NOMO-1 treated with dmso at 0.1 percent for 144 hours (cell line): Measurements from ENCODE around the gene RC3H1.
"Not testable (repeated sequence)": the region's sequence is repeated elsewhere in the genome, so short reads cannot be mapped to it uniquely, and the experiment has no call there.

Experiments used
- DNase-seq: peaks from one replicate; lab custom pipeline; 2025; ENCODE audit not compliant: unreplicated experiment; lab: John Stamatoyannopoulos, UW

The RC3H1 gene

DNA sequence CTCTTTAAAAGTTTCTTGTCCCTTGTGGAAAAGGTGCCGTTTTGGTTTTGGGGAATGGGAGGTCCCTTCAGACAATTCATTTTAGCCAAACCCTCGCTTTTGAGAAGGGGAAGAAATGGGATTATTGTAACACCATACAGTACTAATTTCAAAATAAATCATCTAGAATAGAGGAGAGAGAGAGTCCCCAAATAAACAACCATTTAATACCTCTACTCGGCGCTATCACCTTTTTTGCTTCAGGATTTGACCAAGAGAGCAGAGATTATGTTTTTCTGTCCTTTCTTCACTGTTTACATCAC is 770 bp upstream of the RC3H1 start:
- no peak for DNase-seq

DNA sequence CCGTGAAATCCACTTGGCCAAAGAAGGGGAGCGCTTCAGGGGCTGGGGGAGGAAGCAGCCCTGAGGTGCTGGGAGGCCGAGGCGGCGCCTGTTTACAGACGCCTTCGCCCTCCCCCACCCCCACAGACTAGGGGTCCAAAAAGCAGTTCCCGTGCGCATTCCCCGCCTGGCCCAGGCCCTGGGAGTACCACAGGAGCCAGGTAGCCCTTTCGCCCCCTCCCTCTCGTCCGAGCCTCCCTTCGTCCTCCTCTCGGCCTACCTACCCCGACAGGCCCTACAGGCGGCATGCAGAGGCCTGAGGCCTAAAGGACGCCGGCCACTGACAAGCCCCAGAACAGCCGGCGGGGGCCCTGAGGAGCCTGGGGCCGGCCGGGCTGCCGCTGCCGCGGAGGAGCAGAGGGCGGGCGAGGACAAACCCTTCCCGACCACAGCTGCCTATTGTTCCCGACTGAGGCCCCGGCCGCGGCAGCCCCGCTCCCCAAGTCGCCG is 522 bp downstream of the RC3H1 start:
- DNase-seq: peak; percentile 18

DNA sequence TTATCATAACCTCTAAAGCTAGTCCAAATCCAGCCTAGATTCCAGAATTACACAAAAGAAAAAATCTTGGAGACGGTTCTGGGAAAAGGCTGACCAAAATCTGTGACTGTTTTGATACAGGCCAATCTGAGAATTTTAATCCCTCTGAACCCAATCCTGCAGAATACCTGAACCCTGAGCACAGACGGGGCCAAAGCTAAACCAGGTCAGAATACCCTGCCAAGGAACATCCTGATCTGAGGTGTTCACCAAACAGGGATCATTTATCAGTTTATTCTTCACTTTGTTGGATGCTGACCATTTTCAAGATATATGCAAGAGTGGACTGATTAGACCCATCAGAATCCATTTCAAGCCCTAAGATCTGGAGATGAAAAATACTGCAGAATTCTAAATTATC is 3.6 kb downstream of the RC3H1 start:
- no peak for DNase-seq

DNA sequence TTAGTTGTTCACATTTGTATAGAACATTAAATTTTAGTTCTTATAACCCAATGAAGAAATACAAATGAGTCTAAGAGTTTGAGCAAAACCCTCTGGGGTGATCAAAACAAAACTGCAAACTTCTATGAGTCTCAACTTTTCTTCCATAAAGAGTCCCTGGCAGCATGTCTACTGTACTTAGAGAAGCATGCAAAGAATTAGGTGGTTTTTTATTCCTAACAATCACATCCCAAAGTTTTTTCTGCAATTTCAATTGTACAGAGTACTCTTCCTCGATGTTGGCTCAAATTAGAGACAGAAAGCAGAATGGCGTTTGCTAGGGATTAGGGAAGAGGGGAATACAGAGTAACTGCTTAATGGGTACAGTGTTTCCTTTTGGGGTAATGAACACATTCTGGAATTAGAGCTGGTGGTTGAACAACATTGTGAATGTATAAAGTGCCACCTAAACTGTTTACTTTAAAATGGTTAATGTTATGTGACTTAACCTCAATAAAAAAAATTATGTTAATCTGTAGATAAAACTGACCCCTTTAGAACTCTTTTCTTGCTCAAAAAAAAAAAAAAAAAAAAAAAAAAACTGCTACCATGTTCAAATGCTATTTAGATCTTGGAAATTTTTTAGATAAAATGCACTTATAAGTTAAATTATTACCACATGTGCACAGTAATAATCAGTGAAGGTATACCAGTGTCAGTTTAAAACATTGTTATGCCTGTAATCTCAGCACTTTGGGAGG is 4.8 kb downstream of the RC3H1 start:
- no peak for DNase-seq

DNA sequence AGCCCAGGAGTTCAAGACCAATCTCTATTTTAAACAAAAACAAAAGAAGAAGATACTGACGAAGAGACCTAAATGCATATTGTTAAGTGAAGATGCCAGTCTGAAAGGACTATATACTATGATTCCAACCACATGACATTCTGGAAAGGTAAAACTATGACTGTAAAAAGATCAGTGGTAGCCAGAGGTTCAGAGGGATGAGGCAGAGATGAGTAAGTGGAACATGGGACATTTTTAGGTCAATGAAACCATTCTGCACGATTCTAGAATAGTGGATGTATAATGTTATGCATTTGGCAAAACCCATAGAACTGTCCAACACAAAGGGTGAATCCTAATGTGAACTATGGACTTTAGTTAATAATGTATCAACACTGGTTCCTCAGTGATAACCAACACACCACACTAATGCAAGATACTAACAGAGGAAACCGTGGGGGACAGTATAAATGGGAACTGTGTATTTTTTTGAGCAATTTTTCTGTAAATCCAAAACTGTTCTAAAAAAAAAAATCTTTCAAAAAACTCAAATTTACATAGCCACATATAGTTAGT is 8.2 kb downstream of the RC3H1 start:
- no peak for DNase-seq

DNA sequence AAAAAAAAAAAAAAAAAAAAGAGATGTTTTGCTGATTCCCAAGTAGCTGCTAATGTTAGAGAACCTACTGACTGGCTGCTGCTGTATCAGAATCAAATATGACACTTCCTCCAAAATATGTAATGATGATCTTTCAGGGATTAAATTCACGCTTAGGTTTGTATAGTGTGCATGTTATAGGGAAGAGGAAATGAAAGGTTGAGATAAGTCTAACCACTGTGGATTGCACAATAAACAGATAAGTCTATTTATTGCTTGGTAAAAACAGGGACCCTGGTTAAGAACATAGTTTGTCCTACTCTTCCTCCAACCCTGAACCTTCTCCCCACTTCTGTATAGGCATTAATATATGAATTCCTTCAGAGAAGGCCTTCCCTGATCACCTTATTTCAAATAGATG is 13.2 kb downstream of the RC3H1 start:
- DNase-seq: peak; percentile 47

DNA sequence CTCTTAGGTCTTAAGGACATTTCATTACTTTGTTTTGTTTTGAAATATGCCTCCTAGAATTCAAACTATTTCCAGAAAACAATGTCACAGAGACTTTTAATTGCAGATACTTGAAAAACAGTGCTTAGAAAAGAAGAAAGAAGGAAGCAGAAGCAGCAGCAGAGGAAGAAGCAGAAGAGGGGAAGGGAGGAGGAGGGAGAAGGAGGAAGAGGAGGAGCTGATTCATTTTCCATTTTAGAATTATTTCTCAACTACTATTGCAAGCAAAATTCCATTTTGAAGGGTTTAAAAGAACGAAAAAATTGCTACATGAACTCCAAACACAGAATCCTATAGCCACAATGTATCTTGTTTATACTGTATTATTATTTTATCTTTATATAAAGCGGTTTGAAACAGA is 13.9 kb downstream of the RC3H1 start:
- DNase-seq: peak; percentile 46

DNA sequence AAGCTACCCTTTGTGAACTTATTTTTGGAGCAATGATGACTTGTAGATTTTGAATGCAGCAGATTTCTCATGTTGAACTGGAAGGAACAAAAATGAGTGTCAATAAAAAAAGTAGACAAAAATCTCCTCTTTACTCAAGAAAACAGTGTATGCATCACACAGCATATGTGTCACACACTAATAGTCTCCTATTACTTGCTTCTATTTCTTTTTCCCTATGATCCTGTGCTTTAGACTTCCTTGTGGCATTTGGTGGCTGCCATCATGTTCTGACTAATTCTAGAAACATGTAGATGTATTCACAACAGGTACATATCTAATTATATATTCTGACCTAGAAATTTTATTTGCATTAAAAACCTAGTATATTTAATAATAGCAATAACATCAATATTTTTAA is 14.3 kb downstream of the RC3H1 start:
- no peak for DNase-seq

DNA sequence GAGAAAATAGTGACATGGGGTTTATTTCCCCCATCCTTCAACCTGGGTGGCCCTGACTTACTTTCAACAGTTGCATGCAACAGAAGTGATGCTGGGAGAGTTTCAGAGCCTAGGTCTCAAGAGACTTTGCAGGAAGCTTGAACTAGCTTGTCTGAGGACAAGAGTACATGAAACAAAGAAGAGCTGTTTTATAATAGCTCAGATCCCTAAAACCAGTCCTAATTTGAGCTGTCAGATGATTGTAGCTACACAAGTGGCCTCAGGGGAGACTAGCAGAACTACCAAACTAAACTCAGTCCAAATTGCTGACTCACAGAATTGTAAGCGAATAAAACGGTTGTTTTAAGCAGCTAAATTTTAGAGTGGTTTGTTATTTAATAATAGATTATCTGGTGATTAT is 17.1 kb downstream of the RC3H1 start:
- DNase-seq: peak; percentile 12

DNA sequence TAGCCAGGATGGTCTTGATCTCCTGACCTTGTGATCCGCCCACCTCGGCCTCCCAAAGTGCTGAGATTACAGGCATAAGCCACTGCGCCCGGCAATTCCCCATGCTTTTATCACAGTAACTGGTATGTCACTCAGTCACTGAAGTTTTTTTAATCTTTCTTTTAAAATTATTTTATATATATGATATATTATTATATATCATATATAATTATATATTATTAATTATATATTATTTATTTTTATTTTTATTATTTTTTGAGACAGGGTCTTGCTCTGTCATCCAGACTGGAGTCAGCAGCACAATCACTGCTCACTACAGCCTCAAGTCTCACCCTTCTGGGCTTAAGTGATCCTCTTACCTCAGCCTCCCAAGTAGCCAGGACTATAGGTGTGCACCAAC is 18.3 kb downstream of the RC3H1 start:
- no peak for DNase-seq

DNA sequence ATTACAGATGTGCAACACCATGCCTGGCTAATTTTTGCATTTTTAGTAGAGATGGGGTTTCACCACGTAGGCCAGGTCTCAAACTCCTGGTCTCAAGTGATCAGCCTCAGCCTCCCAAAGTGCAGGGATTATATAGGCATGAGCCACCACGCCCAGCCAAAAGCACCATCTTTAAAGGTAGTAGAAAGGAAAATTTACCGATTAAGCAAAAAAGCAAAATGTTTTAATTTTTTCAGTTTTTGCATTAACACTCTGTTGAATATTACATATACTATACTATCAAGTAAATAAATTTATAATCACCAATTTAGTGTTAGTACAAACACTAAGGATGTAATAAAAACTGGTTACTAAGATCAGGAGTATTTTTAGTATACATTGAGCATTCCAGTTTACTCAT is 20.6 kb downstream of the RC3H1 start:
- no peak for DNase-seq

DNA sequence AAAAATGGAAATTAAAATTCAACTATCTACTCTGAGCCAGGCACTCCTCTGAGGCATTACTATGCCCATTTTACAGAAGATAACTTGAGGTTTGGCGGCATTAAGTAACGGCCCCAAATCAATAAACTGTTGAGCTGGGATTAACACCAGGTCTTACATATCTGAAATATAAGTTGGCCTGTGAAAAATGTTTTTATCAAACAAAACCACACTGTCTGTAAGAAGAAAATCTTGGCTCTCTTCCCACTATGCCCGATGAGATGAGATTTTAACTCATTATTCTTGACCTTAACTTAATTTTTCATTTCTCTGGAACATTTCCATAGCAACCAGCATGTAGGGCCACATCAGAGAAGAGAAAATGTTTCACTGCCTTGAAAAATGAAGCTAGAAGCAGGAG is 21.8 kb downstream of the RC3H1 start:
- DNase-seq: no peak

DNA sequence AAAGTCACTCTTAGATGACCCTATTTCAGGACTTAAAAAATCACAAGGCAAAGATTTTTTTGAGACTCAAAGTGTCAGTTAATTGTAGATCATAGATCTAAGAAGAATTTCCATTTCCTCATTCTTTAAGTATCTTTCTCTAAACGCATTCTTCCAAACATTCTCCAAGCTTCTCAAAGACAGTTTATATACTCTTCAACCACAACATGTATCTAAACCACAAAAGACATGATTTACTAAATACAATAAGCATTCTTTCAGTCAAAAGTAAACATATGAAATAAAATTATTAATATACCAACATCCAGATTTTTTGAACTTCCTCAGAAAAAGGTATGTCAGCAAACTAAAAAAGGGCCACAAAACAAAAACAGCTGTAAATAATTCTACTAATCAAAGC is 24.4 kb downstream of the RC3H1 start:
- DNase-seq: no peak

DNA sequence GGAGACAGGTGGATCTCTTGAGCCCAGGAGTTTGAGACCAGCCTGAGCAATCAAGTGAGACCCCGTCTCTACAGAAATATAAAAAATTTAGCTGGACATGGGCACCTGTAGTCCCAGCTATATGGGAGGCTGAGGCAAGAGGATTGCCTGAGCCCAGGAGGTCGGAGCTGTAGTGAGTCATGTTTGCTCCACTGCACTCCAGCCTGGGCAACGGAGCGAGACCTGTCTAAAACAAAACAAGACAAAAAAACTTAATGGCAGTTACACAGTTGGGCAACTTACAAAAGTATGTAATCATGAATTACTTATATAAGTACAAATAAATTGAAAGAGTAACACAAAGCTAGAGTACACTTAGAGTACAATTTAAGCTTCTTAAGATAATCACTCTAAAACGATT is 25.2 kb downstream of the RC3H1 start:
- no peak for DNase-seq

DNA sequence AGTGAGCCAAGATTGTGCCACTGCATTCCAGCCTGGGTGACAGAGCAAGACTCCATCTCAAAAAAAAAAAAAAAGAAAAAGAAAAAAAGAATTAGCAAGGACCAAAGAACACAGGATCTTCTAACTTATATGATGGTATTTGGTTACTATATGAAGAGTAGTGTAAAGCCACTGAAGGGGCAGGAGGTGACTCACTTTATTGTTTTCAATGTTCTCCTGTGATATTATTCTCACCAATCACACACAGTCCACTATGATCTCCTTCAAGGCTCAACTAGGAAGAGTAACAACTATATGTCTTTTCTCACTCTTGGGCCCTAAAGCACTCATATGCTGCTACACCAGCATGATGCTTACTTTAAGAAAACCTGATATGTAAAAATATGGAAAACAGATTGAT is 26.7 kb downstream of the RC3H1 start:
- DNase-seq: no peak

DNA sequence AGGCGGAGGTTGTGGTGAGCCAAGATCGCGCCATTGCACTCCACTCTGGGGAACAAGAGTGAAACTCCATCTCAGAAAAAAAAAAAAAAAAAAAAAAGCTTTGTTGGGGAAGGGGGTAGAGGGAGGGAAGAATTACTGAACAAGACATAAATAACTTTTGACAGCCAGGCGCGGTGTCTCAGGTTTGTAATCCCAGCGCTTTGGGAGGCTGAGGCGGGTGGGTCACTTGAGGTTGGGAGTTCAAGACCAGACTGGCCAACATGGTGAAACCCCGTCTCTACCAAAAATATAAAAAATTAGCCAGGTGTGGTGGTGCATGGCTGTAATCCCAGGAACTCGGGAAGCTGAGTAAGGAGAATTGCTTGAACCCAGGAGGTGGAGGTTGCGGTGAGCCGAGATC is 28.2 kb downstream of the RC3H1 start:
- not testable (repeated sequence) for DNase-seq

DNA sequence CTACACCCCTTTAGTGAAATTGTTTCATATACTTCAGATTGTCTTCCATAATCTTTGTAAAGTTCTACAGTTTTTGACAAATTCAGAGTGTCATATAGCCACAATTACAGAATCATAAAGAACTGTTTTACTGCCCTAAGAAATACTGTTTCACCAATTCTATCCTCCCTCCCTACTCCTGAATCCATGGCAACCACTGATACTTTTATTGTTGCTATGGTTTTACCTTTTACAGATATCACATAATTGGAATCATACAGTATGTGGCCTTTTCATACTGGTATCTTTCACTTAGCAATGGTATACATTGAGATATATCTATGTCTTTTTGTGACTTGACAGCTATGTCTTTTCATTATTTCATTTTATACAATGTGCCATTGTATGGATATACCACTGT is 34.1 kb downstream of the RC3H1 start:
- no peak for DNase-seq

DNA sequence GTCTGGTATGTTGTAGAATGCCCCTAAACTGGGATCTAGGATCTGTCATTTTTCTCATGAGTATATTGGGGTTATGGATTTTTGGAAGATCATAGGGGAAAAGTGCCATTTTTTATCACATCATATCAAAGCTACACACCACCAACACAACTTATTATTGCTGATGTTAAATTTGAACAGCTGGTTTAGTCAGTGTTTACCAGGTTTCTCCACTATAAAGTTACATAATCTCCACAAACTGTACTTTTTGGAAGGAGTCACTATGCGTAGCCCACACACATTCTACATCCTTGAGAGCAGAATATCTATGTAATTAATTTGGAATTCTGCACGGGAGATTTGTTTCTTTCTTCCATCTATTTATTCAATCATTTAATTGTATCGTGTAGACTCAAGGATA is 35.2 kb downstream of the RC3H1 start:
- DNase-seq: no peak

DNA sequence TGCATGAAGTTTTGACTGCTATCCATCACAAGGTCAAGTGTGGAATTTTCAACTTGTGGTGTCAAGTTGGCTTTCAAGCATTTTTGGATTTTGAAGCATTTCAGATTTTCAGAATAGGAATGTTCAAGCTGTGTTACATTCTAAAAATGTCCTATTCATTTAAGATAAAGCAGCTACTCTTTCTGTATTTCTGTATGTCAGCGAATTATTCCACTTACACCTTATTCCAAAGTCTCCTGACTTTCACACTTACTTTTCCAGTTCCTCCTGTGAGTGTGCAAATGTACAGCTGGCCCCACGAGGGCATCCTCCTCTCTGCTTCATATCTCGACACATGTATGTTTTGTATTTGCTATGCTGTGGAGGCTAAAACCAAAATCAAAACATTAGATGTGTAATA is 51.9 kb downstream of the RC3H1 start:
- no peak for DNase-seq

DNA sequence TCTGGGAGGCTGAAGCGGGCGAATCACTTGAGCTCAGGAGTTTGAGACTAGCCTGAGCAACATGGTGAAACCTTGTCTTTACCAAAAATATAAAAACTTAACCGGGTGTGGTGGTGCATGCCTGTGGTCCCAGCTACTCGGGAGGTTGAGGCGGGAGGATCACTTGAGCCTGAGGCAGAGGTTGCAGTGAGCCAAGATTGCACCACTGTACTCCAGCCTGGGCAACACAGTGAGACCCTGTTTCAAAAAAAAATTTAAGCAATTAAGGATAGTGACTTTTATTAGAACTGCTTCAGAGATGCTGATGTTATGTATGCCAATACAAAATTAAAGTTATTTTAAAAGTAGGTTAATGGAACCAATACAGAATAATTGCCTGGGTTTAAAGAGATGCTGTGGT is 56.3 kb downstream of the RC3H1 start:
- DNase-seq: not testable (repeated sequence)

DNA sequence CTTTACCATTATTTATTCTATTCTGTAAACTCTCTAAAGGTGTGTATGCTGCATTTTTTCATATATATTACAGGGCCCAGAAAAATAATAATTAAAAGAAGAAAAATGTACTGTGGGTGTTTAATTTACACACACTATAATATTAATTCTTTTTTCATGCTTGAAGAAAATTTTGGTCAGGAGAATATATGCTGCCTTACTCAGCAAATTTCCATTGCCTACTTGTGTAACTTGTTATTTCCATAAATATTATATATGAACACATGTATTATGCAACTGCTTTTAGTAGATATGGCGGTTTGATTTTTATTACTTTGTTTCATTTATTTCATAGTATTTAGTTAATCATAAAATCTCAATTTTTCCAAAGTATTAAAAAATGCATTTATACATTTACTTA is 58.7 kb downstream of the RC3H1 start:
- DNase-seq: no peak

DNA sequence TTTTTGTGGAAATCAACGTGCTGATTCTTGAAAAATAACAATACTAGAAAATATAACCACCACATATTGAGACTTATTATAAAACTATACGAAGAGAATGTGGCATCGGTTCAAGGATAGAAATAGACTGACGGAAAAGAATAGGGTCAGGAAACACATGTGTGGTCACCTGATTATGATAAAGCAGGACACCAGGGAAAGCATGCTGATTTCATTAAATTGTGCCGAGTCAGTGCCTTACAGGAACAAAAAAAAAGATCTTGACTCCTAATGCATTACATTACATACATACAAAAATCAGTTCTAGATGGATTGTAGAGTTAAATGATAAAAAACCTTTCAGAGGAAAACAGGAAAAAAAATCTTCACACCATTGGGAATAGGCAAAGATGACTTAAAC is 61.5 kb downstream of the RC3H1 start:
- no peak for DNase-seq

DNA sequence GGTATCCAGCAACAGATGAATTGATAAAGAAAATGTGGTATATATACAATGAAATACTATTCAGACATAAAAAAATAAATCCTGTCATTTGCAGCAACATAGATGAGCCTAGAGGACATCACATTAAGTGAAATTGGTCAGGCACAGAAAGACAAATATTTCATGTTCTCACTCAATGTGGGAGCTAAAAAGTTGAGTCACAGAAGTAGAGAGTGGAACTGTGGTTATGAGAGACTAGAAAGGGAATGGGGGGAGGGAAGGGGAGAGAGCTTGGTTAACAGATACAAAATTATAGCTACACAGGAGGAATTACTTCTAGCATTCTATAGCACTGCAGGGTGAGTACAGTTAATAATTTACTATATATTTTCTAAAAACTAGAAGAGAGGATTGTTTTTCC is 68.0 kb downstream of the RC3H1 start:
- no peak for DNase-seq
